Uterus (tissue), 2 donors: Measurements from ENCODE around the gene GDF7.

Experiments
- POLR2A ChIP-seq, 2 donors: fragments of 450-650 bp; IDR thresholded peaks; one replicate each; pipeline ENCODE4 v1.6.1; 2016; ENCODE audit warnings: antibody characterized with exemption in 2 of 2, mild to moderate bottlenecking in 1 of 2, moderate library complexity in 1 of 2
- TF ChIP-seq, protein P1 (sequence below), 4 experiments: fragments of 200-600 bp in 2 of 4; fragments of 450-650 bp in 2 of 4; sonication (generic) in 2 of 4; IDR thresholded peaks; one replicate each; pipeline ENCODE4 v1.5.1; 2016 to 2019; ENCODE audit warnings: antibody characterized with exemption in 4 of 4, mild to moderate bottlenecking in 2 of 4, moderate library complexity in 1 of 4

DNA sequence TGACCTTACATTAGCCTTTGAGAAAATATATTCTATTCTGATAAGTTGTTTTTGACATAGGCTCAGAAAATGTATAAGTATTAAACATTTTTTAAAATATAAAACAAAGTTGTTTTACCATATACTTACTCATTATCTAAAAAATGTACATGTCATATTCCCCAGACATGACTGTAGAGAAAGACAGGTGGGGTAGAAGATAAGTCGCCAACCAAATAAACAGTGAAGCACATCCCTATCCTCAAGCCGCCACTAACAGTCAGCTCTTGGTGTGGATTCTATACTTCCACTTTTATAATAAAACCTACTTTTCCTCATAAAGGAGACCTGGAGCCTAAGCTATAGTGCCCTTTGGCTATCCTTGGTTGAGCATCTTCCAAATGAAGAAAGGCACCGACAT is 26.4 kb downstream of the GDF7 start:
- TF ChIP-seq, protein P1, sequence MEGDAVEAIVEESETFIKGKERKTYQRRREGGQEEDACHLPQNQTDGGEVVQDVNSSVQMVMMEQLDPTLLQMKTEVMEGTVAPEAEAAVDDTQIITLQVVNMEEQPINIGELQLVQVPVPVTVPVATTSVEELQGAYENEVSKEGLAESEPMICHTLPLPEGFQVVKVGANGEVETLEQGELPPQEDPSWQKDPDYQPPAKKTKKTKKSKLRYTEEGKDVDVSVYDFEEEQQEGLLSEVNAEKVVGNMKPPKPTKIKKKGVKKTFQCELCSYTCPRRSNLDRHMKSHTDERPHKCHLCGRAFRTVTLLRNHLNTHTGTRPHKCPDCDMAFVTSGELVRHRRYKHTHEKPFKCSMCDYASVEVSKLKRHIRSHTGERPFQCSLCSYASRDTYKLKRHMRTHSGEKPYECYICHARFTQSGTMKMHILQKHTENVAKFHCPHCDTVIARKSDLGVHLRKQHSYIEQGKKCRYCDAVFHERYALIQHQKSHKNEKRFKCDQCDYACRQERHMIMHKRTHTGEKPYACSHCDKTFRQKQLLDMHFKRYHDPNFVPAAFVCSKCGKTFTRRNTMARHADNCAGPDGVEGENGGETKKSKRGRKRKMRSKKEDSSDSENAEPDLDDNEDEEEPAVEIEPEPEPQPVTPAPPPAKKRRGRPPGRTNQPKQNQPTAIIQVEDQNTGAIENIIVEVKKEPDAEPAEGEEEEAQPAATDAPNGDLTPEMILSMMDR (IDR thresholded peaks at IDR 0.05) = no peak
- no peak for TF ChIP-seq POLR2A (IDR thresholded peaks at IDR 0.05)
